Measurements from ENCODE around the gene RNF144A. TPM values are rescaled to one million over a fixed set of nuclear protein-coding genes. Genes with fewer than 3 reads are reported as not detected.
A peak's percentile ranks its signal among the peaks of the same experiment; 100 is the strongest.

Gene RNF144A
- polyA plus RNA-seq, 3 donors, result 0.30 to 0.68 (median 0.48) TPM

GRCh38 chr2:6994536-6995128, 77.4 kb downstream of the RNF144A start:
- Mint-ChIP-seq H3K4me1 (peaks cover 23% of the 10 kb centered on the region), H3K27me3 (ENCODE audit: low read depth in 3 of 3) (peaks cover 0 to 2% (median 0%) of the 10 kb centered on the region in 3 donors), H3K27ac (no peak overlapping the region), H3K9me3 (peaks cover 0 to 5% (median 0%) of the 10 kb centered on the region in 7 donors), H3K36me3 (peaks cover 0 to 3% of the 10 kb centered on the region in 2 donors), H3K4me3 (no peak overlapping the region)
- peaks cover 14 to 15% of the 10 kb centered on the region in 2 donors for H3K4me1 ChIP-seq (ENCODE audit: control insufficient read depth in 1 of 2, insufficient read depth in 2 of 2, low read length in 2 of 2)
- H2AFZ ChIP-seq (ENCODE audit: insufficient read depth, low read depth, low read length, poor library complexity, severe bottlenecking), result no peak overlapping the region
- TF ChIP-seq CTCF (IDR thresholded peaks at IDR 0.05), result no peak
- H3K9me3 ChIP-seq (replicated peaks in 1 of 2; ENCODE audit: control insufficient read depth in 1 of 2, insufficient read depth in 1 of 2, low read length in 2 of 2), result no peaks in the 10 kb centered on the region
- no peaks in the 10 kb centered on the region for H3K36me3 ChIP-seq (replicated peaks in 1 of 2; ENCODE audit: control insufficient read depth in 1 of 2, insufficient read depth in 2 of 2, low read length in 2 of 2)
- H4K20me1 ChIP-seq (ENCODE audit: insufficient read depth, low read length), result no peaks in the 10 kb centered on the region
- H3K27me3 ChIP-seq (ENCODE audit: control insufficient read depth in 2 of 2, insufficient read depth in 2 of 2, low read length in 2 of 2), result no peaks in the 10 kb centered on the region
- H3K27ac ChIP-seq (ENCODE audit: low read depth in 1 of 2, low read length in 2 of 2), result no peak overlapping the region
- intact Hi-C loops (cut with micrococcal nuclease), result no loop called here
- no peak overlapping the region for H3K9ac ChIP-seq (ENCODE audit: insufficient read depth, low read length, poor library complexity, severe bottlenecking)
- H3K79me2 ChIP-seq (ENCODE audit: insufficient read depth, low read length), result no peaks in the 10 kb centered on the region
- no peak overlapping the region for H3K4me2 ChIP-seq (replicated peaks; ENCODE audit: extremely low read depth, low read length, poor library complexity, severe bottlenecking)
- no peak for DNase-seq
- no peak overlapping the region for H3K4me3 ChIP-seq (replicated peaks in 1 of 3; ENCODE audit: low read depth in 2 of 3, low read length in 3 of 3)
- 89% methylated on average over 8 of the region's 12 CpGs for WGBS (ENCODE audit: insufficient coverage)

DNA sequence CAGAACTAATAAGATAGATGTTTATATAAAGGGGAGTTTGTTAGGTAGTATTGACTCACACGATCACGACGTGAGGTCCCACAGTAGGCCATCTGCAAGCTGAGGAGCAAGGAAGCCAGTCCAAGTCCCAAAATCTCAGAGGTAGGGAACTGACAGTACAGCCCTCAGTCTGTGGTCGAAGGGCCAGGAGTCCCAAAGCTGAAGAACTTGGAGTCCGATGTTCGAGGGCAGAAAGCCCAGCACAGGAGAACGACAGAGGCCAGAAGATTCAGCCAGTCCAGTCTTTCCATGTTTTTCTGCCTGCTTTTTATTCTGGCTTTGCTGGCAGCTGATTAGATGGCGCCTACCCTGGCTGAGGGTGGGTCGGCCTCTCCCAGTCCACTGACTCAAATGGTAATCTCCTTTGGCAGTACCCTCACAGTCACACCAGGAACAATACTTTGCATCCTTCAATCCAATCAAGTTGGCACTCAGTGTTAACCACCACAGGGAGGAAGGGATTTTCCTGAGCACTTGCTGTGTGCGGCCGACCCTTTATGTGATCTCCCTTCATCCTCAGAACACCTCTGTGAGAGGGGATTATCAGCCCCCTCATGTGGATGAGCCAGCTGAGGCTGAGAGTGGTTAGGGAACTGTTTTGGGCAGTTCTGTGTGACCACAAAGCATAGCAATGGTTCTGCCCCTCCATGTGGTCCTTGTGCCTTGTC, 78.3 kb downstream of the RNF144A start:
- H3K4me3 ChIP-seq (replicated peaks in 1 of 3; ENCODE audit: low read depth in 2 of 3, low read length in 3 of 3), result no peak overlapping the region
- peaks cover 17 to 20% of the 10 kb centered on the region in 2 donors for H3K4me1 ChIP-seq (ENCODE audit: control insufficient read depth in 1 of 2, insufficient read depth in 2 of 2, low read length in 2 of 2)
- H3K9me3 Mint-ChIP-seq, result peaks cover 0 to 4% (median 0%) of the 10 kb centered on the region in 7 donors
- H3K27me3 Mint-ChIP-seq (ENCODE audit: low read depth in 3 of 3), result peaks cover 0 to 2% (median 0%) of the 10 kb centered on the region in 3 donors
- no peak for DNase-seq
- no peak overlapping the region for H2AFZ ChIP-seq (ENCODE audit: insufficient read depth, low read depth, low read length, poor library complexity, severe bottlenecking)
- H3K4me2 ChIP-seq (replicated peaks; ENCODE audit: extremely low read depth, low read length, poor library complexity, severe bottlenecking), result no peak overlapping the region
- peaks cover 30% of the 10 kb centered on the region for H3K4me1 Mint-ChIP-seq
- 91% methylated on average over 9 of the region's 11 CpGs for WGBS (ENCODE audit: insufficient coverage)
- intact Hi-C loops (cut with micrococcal nuclease), result no loop called here
- H3K9ac ChIP-seq (ENCODE audit: insufficient read depth, low read length, poor library complexity, severe bottlenecking), result no peak overlapping the region
- H3K27me3 ChIP-seq (ENCODE audit: control insufficient read depth in 2 of 2, insufficient read depth in 2 of 2, low read length in 2 of 2), result no peaks in the 10 kb centered on the region
- no peak overlapping the region for H3K4me3 Mint-ChIP-seq
- no peaks in the 10 kb centered on the region for H3K36me3 ChIP-seq (replicated peaks in 1 of 2; ENCODE audit: control insufficient read depth in 1 of 2, insufficient read depth in 2 of 2, low read length in 2 of 2)
- no peaks in the 10 kb centered on the region for H3K9me3 ChIP-seq (replicated peaks in 1 of 2; ENCODE audit: control insufficient read depth in 1 of 2, insufficient read depth in 1 of 2, low read length in 2 of 2)
- peak overlapping the region in 1 of 7 donors; percentile 31 for H3K27ac Mint-ChIP-seq
- H4K20me1 ChIP-seq (ENCODE audit: insufficient read depth, low read length), result no peaks in the 10 kb centered on the region
- H3K36me3 Mint-ChIP-seq, result peaks cover 0 to 3% of the 10 kb centered on the region in 2 donors
- H3K27ac ChIP-seq (ENCODE audit: low read depth in 1 of 2, low read length in 2 of 2), result no peak overlapping the region
- TF ChIP-seq CTCF (IDR thresholded peaks at IDR 0.05), result no peak
- no peaks in the 10 kb centered on the region for H3K79me2 ChIP-seq (ENCODE audit: insufficient read depth, low read length)

All from CD14-positive monocyte (primary cell).